ENCODE measurements around the gene MIEN1.

DNA sequence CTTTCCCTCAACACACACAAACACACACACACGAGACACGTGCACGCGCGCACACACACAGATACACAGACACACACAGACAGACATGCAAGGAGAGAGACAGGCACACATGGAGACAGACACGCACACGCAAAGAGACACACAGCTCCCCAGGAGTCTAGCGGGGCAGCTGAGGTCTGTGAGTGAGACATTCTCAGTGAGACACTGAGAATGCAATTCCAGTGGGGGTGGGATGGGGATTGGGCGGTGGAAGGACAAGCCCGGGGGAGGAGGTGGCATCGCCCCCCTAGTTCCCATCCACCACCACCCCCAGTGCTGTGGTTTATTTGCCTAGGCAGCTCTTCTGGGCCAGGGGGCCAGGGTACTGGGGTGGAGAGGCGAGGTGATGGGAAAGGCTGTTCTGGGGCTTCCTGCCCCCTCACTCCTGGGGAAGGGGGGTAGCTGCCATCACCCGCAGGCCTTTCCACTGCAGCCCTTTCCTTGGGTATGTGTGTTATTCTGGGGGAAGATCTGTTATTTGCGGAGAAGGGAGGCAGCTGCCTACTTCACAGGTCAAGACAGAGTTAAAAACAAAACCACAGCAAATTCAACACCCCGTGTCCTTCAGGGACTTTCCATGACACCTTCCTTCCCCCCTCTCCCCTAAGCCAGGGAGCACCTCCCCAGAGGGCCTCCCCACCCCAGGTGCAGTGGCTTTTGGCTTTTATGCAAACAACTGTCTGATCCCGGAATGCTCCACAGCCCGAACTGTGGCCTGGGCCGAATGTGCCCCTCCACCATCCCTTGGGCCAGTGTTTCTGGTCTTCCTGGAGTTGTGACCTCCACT is 25.4 kb upstream of the MIEN1 start:
- TF ChIP-seq, protein P1, sequence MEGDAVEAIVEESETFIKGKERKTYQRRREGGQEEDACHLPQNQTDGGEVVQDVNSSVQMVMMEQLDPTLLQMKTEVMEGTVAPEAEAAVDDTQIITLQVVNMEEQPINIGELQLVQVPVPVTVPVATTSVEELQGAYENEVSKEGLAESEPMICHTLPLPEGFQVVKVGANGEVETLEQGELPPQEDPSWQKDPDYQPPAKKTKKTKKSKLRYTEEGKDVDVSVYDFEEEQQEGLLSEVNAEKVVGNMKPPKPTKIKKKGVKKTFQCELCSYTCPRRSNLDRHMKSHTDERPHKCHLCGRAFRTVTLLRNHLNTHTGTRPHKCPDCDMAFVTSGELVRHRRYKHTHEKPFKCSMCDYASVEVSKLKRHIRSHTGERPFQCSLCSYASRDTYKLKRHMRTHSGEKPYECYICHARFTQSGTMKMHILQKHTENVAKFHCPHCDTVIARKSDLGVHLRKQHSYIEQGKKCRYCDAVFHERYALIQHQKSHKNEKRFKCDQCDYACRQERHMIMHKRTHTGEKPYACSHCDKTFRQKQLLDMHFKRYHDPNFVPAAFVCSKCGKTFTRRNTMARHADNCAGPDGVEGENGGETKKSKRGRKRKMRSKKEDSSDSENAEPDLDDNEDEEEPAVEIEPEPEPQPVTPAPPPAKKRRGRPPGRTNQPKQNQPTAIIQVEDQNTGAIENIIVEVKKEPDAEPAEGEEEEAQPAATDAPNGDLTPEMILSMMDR (IDR thresholded peaks at IDR 0.05; ENCODE audit: insufficient read depth, low read depth, low read length) = no peak
- TF ChIP-seq EZH2 (IDR thresholded peaks at IDR 0.05; ENCODE audit: insufficient read depth, low read length) = no peak
